ENCODE data around the gene HS3ST2.

GRCh38 chr16:22888791-22889190 lies 74.8 kb downstream of the HS3ST2 start:
- TF ChIP-seq CTCF (IDR thresholded peaks at IDR 0.05 in 8 of 11, conservative IDR thresholded peaks at IDR 0.05 in 3 of 11) (no peak), POLR2A (IDR thresholded peaks at IDR 0.05) (no peak), POLR2AphosphoS5 (IDR thresholded peaks at IDR 0.05) (no peak)

Measured in spleen (tissue), 7 donors.